ENCODE results near the gene FAM234B.

FAM234B gene

DNA sequence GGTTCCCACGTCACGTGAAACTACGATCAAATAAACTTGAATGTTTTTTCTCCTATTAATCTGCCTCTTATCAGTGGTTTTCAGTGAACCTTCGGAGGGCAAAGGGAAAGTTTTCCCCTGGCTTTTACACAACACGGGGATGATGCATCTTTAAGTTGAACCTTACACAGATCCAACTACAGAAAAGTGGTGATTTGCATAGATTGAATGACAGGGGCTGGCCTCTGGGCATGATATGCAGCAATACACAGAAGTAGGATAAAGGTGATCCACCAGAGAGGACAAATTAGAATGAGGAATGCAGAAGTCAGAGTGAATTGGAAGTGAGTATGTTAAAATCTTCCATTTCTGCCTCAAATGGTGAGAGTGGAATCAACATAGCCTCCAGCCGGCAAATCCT, 47.7 kb downstream of the FAM234B start:
- no peak for DNase-seq (ENCODE audit: low spot score)

DNA sequence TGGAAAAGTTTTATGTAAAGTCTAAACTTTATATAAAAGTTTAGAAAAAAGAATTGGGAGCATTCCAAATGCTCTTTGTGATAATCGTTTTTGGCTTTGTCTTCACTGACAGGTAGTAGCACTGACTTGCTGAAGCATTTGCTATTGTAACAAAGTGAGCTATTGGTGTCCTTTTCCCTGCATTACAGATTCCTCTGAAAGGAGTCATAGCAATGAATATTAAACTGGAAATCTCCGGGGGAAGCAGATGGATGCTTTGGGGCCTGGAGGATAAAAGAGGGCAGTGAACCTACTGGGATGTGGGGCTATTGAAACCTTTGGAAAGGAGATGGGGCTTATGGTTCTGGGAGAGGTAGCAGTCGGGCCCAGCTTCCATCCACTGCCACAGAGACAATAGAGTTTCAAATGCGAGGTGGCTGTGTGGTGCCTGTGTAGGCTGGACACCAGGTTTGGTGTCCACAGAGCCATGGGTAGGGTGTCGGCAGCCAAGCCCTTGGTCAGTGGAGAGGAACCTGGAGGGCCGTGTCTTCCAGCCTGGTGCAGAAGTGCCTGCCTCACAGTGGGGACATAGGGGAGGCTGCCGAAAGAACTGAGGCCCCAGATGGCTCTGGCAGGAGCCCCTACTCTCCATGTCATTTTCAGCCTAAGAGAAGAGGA, 49.1 kb downstream of the FAM234B start:
- DNase-seq (ENCODE audit: low spot score): no peak

DNA sequence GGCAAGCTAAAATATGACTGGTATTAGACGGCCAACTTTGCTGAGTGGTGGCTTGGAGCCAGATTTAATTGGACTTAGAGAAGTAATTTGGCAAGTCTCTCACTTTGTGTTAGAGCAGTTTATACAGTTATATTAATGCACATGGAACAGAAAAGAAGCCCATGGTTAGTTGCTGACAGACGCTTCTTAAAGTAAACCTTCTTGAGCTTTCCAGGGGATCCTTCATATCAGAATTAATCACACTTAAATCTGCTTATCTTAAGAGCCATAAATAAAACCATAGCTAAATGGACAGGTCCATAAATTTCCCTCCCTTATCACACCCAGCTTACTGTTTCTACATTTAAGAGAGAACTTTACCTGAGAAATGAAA, 49.7 kb downstream of the FAM234B start:
- DNase-seq (ENCODE audit: low spot score): no peak

DNA sequence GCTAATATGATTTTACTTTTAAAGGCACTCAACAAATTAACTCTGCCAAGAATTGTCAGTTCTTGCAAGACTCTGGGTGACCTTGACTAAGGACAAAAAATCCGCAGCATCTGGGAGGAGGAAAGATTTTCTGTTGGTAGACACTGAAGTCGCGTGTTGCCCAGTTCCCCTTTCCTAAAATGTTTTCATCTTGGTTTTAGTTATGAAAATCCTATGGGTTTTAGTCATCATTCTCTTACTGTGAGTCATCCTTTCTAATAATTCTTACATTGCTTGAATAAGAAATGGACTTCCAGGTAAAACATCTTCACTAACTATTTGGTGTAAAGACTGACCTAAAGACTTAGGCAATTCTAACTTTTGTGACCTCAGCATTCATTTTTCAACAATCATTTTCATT, 50.2 kb downstream of the FAM234B start:
- DNase-seq (ENCODE audit: low spot score): peak; percentile 36

DNA sequence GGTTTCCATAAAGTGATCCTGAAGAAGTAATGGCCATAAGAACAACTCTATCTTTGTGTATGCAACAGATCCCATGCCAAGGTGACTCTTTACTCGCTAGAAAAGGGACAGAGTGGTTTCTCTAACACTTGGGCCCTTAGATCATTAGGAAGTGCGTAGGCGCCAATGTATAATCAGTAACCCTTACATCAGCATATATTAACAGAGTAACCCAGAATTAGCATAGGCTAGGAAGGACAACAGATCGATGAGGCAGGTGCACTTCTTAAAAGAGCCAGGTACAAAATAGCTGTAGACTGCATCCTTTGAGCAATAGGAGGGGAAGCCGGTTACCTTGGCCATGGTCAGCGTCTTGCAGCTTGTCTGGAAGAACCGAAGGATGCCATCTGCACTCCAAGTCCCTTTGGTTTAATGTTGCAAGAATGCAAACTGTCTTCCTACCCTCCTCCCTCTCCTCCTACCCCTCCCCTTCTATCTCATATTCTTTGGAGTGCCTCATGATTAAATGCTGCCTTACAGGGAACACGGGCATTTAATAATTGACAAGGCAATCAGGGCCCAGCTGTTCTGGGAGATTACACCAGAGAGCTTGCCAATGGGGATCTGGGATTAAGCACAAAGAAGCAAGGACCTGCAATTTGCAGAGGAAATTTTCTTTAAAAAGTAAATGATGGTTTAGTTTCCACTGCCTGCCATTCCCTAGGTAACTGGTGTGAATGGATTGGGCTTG, 51.2 kb downstream of the FAM234B start:
- no peak for DNase-seq (ENCODE audit: low spot score)

DNA sequence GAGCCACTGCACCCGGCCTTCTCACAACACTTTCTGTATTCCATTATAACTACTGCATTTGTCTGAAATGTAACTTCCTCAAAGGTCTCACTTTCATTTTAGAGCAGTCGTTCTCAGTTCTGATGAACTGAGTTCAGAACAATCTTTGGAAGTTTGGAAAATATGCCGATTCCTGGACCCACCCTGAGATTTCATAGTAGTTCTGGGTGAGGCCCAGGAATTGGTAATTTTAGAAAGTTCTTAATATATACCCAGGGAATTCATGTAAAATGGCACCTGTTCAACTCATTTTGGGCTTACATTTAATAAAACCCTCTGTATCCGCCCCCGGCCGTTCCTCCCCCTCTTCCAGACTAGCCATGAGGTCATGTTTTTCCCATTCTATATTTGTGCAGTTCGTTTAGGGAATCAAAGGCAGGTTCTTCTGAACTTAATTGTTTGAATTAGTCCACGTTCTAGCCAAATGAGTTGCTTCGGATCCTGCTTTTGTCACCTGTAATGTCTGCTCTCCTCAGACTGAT, 53.4 kb downstream of the FAM234B start:
- peak; percentile 40 for DNase-seq (ENCODE audit: low spot score)

DNA sequence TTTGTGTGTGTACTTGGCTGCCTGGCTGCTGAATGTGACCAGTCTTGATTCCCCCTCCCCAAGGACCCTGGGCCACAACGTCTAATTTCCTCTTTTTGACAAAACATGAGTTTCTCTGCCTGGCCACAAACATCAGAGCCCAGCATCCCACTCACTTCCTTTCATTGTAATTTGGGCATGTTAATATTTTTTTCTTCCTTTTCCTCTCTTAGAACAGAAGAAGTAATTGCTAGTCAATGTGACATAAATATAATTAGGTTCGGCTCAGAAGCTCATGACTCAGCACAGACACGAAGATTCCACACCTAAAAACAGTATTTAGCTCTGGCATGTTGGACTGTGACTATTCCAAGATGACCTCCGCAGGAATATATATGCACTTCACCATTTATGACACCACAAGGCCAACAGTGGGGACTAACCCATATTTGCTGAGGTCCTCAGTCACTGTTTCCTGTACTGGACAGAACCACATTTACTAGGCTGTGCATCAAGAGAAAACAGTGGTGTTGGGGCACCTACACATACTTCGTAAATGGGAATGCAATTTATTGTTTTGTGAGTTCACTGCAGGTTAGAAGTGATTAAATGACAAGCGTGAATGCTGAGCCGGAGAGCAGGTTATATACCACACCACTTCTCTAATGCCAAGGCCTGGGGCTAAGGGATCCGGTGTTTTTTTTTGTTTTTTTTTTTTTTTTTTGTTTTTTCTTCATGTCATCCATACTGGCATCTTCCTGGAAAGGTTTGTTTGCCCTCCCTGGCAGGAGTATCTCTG, 55.1 kb downstream of the FAM234B start:
- peak; percentile 93 for DNase-seq (ENCODE audit: low spot score)

DNA sequence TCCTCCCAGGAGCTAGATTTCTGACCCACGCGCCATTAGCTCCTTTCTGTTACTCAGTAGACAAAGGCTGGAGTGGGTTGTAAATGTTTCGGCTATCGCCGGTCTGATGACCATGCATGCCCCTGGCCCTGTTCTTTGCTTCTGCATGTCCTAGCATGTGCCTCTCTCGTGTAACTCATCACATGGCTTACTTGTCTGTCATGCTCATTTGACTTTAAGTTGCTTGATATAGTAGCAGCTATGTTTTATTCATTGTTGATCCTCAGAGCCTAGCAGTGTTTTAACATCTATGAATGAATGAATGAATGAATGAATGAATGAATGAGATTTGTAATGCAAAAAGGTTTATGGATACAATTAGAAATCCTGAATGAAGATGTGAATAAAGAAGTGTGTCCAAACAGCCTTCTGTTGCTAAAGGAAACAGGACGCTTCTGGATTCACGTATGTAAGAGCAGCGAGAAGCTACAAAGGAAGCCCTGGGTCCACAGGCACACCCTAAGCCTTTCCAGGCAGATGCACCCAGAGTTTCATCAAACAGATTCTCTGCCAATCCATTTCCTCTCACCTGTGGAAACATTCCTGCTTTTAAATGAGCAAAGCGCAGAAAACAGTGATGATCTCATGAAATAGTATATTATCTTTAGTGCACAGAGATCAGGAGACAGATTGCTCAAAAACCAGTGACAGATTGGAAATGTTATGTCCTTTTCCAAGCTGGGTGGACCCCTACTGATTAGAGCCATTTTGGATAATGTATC, 55.8 kb downstream of the FAM234B start:
- DNase-seq (ENCODE audit: low spot score): peak; percentile 55

DNA sequence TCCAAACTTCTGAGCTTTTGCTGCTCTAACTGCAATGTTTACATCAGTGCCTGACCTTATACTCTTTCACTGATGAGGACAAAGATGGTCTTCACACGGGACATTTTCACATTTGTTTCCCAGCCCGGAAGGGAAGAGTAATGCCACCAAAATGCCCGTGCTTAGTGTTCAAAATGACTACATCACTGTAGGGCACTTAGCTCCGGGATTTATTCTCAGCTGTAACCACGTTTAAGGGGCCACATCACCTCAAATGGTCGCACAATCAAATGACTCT, 56.4 kb downstream of the FAM234B start:
- DNase-seq (ENCODE audit: low spot score): no peak

DNA sequence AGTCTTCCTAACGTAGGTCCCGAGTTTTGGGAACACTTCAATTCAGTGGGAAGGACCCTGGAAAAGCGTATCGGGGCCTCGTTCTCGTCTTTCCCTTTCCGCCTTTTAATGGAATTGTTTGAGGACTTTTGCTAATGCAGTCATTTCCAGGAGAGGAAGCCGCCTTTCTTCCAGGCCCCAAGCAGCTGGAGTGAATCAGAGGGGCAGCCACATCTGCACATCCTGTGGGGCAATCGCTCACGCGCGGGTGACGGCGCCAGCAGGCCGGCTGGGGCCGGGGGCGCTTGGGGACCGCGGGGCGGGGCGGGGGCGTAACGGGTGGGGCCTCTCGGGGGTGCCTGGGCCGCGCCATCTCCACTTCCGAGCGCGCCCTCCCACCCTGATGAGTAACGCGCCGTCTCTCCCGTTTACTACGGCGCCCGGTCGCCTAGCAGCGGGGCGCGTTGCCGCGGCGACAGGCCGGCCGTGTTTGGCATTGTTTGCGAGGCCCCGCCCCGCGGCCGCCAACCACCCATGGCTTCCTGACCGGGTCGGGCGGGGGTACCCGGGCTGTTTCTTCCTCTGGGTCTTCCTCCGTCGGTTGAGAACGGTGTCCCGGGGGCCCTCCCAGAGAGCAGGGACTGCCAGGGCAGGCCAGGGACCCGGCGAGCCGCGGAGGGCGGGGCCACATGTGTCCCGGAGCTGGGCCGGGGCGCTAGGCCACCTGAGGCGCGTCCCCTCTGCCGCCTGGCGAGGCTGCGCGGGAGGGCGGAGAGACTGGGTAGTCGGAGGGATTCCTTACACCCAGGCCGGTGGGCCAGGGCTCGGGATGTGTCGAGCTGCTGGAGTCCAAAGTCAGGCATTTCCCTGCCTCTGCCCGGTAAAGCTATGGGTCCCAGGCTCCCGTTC, 56.9 kb downstream of the FAM234B start:
- peak; percentile 98 for DNase-seq (ENCODE audit: low spot score)

DNA sequence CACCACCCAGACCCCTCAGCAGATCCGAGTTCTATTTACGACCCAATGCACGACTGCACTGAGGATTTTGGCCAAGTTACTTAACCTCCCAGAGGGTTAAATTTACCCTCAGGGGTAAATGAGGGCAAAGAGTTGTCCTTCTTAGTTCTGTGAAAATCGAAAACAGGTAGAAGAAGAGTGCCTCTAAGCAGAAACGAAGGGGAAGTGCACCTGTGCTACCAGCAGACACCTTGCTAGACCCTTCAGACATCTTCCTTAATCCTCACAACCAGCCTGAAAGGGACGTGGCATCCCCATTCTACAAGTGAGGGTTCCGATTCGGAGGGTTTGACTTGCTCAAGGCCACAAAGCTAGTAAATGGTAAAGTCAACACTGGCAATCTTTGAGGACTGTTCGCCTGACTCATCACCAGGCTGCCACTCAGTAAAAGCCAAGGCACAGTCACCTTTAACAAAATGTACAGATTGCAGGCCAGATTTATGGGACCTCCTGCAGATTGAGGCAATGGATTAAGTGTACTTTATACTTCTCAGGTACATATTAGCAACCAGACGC, 57.7 kb downstream of the FAM234B start:
- peak; percentile 50 for DNase-seq (ENCODE audit: low spot score)

DNA sequence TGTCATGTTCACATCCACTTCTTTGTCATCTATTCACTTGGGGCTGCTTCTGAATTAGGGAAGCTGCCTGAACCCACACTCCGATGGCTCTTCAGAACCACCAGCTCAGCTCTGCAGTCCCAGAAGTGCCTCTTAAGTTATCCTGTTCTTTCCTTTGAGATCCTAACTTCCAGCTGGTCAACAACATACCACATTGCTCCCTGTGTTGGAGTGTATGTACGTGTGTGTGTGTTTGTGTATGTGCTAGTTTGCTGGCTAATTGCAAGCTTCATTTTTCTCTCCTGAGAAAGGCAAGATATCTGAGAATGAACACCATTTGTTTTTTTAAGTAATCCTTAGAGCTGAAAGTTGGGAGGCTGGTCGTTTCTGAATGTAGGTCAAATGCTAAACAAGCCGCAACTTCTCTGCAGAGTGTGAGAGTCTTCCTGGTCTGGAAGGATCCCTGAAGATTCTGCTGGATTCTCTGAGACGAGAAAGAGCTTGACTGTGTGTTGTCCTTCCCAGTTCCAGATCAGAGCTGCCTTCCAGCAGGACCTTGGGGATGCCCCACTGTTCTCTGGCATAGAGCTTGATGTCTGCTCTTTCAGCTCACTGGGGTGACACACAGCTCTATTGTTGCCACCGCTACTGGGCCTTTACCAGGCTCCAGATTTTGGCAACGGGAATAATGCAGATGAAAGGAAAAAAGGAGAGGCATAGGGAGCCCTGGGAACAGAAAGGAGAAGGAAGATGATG, 58.4 kb downstream of the FAM234B start:
- DNase-seq (ENCODE audit: low spot score): no peak

DNA sequence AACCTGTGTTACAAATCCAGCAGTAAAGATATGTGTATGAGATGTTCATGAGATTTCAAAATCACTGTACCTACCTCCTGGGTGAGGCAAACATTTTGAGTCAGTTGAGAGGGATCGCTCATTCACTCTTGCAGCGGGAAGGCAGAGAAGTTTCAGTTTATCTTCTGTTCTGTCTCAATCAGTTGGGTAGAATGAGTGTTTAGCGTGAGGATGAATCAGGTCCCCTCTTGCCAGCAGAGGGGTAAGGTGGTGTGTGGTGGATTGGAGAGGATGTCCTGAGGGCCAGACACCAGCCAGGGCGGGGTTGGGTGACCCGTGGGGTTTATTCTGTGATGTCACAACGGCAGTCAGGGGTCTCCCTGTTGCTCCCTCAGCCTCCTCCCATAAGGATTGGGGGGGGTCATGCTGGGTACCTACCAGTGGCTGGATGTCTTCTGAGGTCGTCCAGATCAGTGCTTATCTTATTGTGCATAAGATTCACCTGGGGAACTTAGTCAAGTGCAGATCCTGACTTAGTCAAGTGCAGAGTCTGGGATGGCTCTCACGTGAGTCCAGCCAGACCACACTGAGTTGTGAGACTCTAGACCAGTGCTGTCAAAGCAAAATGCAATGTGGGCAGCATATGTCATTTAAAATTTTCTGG, 59.3 kb downstream of the FAM234B start, which contains the start of gene GSG1:
TSS of gene GSG1 (minus strand) at position 277 of the 643 bp plus-strand sequence. CDS start at position 122, 155 bp downstream.
- no peak for DNase-seq (ENCODE audit: low spot score)

DNA sequence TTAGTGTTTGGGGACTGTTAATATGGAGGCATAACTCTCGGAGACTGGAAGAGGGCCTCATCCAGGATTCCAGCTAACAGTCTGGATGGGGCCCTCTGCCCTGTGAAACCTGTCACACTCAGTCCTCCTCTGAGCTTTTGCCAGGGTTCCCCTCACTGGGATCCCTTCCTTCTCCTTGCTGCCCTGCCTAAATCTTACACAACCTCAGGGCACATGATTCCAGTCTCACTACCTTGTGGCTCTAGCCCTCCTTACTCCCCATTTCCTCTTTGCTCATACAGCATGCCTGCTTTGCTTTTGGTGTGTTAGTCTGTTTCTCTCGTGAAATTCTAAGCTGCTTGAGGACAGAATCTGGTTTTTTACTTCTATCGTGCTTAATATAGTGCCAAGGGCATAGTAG, 60.2 kb downstream of the FAM234B start:
- no peak for DNase-seq (ENCODE audit: low spot score)

DNA sequence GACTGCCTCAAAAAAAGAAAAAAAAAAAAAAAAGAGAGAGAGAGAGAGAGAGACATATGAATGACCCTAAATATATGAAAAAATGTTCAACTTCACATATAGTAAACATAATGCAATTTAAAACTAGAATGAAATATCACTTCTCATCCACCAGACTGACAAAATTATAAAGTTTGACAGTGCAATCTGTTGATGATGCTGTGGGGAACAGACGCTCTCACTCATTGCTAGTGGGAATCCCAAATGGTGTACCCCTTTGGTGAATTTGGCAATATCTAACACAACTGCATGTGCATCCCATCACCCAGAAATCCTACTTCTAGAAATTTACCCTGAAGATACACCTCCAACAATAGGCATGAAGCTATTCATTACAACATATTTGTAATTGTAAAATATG, 61.6 kb downstream of the FAM234B start:
- DNase-seq (ENCODE audit: low spot score): no peak

DNA sequence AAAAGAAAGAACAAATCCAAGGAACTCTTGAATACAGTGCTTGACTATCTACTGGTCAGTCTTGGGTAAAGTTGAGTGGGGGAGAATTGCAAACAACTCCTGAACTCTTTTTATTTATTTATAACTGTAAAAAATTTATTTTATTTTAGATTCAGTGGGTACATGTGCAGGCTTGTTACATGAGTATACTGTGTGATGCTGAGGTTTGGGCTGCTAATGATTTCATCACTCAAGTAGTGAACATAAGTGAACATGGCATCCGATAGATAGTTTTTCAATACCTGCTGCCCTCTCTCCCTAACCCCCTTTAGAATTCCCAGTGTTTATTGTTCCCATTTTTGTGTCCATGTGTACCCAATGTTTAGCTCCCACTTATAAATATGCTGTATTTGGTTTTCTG, 62.5 kb downstream of the FAM234B start:
- DNase-seq (ENCODE audit: low spot score): no peak

DNA sequence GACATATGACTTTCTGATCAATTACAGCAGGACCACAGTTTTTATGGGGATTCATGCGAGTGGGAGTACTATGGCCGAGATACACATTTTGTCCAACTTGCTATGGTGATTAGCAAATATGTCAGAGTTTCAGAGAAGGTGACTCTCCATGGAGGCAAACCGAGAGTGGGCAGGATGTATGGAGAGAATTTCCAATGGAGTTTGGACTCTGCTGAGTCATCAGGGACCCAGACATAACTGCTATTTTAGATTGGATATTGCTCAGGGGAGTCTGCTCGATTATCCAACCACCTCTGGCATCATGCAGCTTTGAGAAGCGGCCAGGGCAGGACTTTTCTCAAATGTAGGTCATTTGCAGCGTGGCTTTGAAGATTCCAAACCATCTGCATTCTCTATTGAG, 68.8 kb downstream of the FAM234B start:
- no peak for DNase-seq (ENCODE audit: low spot score)

DNA sequence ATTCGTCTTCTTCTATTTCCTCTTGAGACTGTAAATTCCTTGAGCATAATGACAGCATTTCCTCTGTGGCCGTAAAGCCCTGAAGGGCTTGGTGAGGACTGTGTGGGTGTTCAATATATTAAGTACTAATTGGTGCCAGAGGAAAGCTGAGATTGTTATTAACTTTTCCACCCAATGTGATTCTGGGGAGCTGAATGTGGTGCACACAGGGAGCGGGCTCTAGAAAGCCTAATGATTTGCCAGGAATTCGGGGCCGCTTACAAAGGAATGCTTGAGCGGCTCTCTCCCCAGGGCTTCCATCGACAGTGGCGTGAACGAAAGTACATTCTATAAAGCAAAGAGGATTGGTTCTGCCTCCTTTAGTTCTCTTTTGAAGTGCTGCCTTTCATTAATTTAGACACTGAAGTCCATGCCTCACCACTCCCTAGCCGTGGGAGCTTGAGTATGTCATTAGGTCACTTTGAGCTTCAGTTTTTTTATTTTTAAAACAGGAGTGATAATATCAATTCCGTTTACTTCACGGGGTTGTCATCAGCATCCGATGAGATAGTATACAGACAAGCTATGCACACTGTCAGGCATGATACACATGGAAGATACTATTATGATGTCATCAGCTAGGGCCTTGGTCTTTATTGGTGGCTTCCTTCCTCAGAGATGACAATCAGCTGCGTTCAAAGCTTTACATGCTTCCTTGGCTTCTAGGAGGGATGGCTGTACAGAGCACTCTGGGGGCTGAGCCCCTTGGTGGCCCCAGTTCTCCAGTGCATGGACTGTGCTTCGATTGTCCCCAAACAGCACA, 70.3 kb downstream of the FAM234B start:
- DNase-seq (ENCODE audit: low spot score): peak; percentile 48

DNA sequence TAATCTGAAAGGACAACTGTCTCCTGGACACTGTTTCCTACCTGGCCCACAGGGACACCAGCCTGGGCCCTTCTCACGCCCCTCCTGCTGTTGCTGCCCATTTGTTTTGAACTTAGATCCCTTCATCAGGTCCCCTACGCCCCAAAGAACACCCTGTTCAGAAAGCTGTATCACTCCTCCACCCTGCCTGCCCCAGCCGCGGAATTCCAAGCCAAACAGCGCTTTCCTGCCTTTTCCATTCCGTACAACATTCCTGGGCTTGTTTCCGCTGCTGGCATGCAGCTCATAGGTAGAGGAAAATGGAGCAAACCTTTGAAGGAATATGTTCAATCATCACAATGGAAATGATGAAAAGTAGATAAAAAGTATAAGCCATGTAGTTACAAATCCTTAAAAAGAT, 72.1 kb downstream of the FAM234B start:
- DNase-seq (ENCODE audit: low spot score): no peak
